HG02588 (cell line): Measurements from ENCODE around the gene PACS1.
A peak's percentile ranks its signal among the peaks of the same experiment; 100 is the strongest.

Experiments used
- ATAC-seq: cut with Tn5 transposase; IDR thresholded peaks from one replicate; pipeline ENCODE4 v1.9.1; 2021; ENCODE audit warnings: mild to moderate bottlenecking, moderate library complexity; ENCODE audit not compliant: unreplicated experiment

PACS1 gene

DNA sequence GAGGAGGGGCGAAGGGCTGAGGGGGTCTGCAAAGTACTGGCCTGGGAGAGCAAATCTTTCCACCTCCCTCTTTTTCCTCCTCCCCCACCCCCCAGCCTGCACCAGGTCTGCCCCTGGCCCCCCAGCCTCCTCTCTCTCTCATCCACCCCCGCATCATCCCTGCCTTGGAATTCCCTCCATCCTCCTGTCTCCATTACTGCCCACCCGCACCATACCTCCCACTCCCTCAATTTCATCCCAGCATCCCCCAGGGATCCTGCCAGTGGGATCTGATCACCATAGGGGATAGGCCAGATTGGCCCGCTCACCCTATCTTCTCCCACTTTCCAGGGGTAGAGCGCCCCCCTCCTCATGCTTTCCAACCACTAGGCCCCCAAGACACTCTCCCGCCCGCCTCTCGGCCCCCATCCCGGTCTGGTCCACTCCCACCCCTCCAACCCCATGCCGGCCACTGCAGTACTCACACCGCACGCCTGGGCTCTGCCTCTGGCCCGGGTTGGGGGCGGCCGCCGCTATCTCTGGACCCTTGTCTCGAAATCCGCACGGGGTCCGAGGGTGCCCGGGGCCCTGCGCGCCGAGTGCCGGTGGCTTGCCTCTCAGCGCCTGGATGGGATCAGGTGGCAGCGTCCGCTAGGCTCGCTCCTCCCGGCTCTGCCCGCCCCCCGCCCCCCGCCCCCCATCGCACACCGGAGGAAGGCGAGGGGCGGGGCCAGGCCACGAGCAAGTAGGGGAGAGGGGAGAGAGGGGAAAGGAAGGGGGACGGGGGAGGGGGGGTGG lies 21.3 kb upstream of the PACS1 start, which contains the start of gene GAL3ST3:
GAL3ST3 (minus strand) TSS at position 615 of the 777 bp plus-strand sequence. CDS start 3,746 bp downstream, outside the sequence.
- no peak for ATAC-seq

GRCh38 chr11:66050581-66051231 lies 19.4 kb upstream of the PACS1 start:
- no peak for ATAC-seq

DNA sequence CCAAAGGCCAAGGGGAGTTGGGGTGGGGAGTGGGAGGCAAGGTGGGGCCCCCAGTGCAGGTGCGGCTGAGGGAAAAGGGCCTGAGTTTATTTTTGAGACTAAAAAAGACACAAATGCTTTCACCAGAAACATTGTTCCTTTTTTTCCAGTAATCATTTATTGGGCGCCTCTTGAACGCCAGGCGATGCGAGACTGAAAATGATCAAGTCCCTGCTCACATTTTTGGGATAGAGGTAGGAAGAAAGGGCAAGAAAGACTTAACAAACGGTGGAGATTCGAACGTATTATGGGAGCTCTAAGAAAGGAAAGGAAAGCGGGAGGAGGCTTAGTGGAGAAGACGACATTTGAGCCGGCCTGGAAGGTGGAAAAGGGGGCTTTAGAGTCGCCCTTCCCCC lies 18.7 kb upstream of the PACS1 start:
- no peak for ATAC-seq

DNA sequence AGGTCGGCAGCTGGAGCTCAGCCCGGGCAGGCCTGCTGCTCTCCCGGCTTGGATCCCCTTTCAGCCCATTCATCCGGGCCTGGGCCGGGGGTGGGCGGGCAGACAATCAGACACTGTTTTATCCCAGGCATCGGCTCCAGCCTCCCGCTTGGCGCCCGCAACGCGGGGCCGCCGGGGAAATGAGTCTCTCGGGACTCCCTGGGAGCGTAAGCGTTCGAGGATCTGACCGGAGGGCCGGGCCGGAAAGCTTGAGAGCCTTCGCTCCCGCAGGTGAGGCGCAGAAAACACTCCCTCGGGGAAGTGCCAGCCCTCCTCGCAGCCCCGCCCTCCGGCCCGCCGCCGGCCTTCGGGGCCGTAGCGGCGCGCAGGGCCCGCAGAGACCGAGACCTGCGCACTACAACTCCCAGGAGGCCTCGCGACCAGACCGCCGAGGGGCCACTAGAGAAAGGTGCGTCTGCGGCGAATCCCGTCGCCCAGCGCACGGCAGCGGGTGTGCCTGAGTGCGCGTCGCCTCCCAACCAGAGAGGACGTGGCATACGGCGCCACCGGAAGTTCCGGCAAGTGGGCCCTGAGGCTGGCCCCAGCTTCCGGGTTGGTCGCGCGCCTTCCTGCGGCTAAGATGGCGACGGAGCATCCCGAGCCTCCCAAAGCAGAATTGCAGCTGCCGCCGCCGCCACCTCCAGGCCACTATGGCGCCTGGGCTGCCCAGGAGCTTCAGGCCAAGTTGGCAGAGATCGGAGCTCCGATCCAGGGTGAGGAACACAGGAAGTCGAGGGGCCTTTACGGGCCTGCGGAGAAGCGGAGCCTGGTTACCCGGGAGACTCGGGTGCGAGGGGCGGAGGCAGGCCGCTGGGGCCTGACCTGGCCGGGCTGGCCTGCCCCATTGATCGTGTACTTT lies 18.1 kb upstream of the PACS1 start, which contains the start of gene SF3B2:
SF3B2 (plus strand) TSS at position 599 of the 898 bp plus-strand sequence; CDS start at position 620, 21 bp downstream.
- peak; percentile 92 for ATAC-seq

DNA sequence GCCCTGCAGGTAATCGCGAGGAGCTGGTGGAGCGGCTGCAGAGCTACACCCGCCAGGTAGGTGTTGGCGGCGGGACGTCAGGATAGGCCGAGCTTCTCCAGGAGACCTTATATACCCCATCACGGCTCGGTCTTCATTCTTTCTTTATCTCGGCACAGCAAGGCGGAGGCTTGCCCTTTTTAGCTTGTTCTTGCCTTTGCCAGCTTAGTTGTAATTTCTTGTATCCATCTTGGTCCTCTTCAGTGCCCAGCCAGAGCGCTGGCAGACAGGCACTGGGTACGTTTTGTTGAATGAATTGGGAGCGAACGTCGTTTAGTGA lies 17.4 kb upstream of the PACS1 start:
- ATAC-seq: no peak

DNA sequence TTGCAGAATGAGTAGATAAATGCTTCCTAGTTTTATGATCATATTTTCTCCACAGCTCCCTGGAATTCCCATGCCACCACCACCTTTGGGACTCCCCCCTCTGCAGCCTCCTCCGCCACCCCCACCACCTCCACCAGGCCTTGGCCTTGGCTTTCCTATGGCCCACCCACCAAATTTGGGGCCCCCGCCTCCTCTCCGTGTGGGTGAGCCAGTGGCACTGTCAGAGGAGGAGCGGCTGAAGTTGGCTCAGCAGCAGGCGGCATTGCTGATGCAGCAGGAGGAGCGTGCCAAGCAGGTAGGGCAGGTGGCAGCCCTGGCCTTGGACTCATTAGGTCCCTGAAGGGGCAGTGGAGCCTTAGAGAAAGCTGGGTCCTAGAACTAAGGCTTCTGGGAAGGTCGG lies 15.1 kb upstream of the PACS1 start:
- ATAC-seq: no peak

DNA sequence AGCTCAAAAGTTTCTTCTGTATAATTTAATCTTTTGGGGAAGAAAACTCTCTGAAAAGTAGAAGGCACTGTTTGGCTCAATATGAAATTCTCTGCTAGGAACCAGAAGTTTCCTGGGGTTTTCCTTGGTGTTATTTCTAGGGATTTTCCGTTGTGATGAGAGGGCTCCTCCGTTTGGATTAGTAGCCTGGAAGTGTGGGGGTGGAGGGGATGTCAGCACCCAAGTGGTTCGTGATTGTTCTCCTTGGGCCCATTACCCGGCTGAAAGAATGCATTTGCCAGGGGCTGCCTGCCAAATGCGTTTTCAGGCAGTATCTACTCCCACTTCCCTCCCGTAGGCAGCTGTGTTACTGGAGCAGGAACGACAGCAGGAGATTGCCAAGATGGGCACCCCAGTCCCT lies 13.6 kb upstream of the PACS1 start:
- no peak for ATAC-seq

GRCh38 chr11:66059966-66060680 lies 9.9 kb upstream of the PACS1 start:
- ATAC-seq: no peak

GRCh38 chr11:66061268-66061667 lies 8.8 kb upstream of the PACS1 start:
- ATAC-seq: no peak

DNA sequence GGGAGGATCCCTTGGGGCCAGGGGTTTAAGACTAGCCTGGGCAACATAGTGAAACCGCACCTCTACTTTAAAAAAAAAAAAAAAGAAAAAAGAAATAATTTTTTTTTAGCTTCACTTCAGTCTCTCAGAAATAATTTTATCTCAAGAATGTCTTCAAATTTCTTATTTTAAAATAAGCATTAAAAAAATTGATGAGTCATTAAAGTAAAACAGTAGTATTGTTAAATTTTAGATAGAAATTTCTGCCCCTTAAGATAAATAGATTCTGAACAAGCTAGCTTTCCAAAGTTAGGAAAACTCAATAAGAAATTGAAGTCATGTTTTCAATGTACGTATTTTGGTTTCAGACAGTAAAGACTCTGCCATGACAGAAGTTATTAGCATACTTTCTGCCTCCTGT lies 7.7 kb upstream of the PACS1 start:
- ATAC-seq: no peak

- no peak for ATAC-seq
These were observed 6.2 kb upstream of the PACS1 start for GRCh38 chr11:66063900-66064299.

DNA sequence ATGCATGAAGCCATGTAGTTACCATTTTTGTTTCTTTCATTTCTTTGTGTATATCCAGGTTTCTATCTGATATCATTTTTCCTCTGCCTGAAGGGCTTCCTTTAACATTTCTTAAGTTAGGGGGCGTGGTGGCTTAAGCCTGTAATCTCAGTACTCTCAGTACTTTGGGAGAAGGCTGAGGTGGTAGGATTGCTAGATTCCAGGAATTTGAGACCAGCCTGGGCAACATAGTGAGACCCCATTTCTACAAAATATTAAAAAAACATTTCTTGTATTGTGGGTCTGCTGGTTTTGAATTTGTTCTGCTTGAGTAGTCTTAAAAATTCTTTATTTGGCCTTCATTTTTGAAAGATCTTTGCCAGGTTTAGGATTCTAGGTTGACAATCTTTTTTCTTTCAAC lies 5.5 kb upstream of the PACS1 start:
- ATAC-seq: no peak

- no peak for ATAC-seq
These were observed 3.3 kb upstream of the PACS1 start for GRCh38 chr11:66066751-66067150.

- ATAC-seq: no peak
These were observed 2.4 kb upstream of the PACS1 start for GRCh38 chr11:66067640-66068039.

- ATAC-seq: no peak
These were observed 1.8 kb upstream of the PACS1 start for GRCh38 chr11:66068154-66068821.

DNA sequence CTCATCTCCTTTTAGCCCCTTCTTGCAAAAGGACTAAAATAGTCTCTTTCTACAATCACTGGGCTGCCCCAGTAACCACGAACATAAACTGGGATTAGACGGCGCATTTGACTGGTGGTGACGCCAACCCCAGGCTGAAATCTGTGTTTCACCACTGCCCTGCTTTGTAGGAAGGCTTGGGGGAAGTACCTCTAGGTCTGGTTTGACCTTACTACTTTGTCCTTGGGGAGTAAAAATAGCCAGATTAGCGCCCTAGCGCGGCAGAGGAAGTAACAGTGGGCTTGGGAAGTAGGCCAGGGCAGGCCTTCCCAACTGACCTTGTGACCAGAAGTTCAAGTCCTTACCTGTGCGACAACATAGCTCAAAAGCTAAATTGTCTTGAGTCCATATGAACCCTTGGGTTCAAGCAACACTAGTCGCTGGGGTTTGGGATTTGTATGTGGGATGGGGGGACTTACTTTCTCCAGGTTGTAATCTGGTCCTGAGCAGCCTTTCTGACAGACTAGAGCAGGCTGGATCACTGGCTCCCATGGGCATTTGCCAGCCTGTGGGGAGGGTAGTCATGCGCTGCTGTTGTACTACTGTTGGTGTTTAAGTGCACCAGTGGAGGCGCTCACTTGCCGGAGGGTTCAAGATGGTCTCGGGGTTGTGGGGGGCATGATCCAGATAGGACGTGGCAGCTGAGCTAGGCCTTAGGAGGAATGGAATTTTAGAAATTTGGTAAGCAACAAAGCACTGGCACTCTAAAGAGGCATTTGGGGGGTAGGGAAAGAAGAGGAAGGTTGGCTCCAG lies 953 bp upstream of the PACS1 start:
- peak; percentile 2 for ATAC-seq

DNA sequence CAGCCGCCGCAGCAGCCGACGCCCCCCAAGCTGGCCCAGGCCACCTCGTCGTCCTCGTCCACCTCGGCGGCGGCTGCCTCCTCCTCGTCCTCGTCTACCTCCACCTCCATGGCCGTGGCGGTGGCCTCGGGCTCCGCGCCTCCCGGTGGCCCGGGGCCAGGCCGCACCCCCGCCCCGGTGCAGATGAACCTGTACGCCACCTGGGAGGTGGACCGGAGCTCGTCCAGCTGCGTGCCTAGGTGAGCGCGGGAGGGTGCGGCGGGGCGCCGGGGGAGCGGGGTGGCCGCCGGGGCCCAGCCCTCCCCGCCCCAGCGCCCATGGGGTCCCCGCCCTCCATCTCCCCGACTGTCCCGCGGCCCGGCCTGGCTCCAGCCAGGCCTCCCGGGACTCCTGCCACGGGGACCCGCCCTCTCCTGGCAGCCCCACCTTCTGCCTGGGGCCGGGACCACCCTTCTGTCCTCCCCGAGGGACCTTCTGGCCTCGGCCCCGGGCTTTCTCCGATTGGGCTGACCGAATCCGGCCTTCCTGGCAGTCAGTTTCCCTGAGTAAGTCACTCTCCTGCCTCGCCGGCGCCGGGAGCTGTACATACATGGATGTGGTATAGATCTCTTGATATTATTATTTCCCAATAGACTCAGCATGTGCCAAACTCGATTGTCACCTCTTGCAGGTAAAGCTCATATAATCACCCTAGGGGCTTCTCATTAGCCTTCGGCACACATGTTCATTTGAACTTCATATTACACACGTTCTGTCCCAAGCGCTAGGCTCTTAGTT lies 720 bp downstream of the PACS1 start:
- ATAC-seq: peak; percentile 19

GRCh38 chr11:66071381-66071801 lies 1.3 kb downstream of the PACS1 start:
- no peak for ATAC-seq

GRCh38 chr11:66072081-66072480 lies 2.0 kb downstream of the PACS1 start:
- ATAC-seq: no peak
